ENCODE results near the gene ATP6V0E1.

DNA sequence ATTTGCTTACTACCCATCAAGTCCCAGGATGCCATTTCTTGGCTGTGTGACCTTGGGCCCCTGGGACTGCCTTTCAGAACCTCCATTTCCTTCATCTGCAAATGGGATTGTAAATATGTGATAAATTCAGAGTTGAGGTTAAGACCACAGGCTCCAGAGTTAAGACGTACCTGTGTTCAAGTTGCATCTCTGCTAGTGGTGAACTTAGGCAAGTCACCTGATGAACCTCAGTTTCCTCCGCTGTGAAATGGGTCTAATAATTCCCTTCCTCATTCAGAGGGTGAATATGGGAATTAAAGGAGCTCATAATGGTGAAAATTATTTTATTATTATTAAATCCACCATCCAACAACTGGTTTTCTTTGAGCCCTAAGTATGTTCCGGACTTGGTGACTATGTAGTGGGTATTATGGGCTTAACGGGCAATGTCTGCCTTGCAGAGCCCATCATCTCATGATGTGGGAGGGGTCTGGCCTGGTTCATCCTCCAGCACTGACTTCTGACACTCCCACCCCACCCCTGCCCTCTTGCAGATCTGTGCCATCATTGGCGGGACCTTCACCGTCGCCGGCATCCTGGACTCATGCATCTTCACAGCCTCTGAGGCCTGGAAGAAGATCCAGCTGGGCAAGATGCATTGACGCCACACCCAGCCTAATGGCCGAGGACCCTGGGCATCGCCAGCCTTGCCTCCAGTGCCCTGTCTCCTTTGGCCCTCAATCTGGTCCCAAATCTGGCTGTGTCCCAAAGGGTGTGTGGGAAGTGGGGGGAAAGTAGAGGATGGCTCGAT, 33.2 kb upstream of the ATP6V0E1 start:
- TF ChIP-seq, protein P1, sequence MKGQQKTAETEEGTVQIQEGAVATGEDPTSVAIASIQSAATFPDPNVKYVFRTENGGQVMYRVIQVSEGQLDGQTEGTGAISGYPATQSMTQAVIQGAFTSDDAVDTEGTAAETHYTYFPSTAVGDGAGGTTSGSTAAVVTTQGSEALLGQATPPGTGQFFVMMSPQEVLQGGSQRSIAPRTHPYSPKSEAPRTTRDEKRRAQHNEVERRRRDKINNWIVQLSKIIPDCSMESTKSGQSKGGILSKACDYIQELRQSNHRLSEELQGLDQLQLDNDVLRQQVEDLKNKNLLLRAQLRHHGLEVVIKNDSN (IDR thresholded peaks at IDR 0.05): no peak
- TF ChIP-seq CEBPB (IDR thresholded peaks at IDR 0.05) (no peak), TEAD4 (IDR thresholded peaks at IDR 0.05) (no peak), TAF1 (IDR thresholded peaks at IDR 0.05; ENCODE audit: low read depth) (no peak), REST (IDR thresholded peaks at IDR 0.05; ENCODE audit: low read depth) (no peak), MAX (IDR thresholded peaks at IDR 0.05) (no peak)
